UCSD-AML1 (cell line): ENCODE results near the gene MCUR1.
"Not testable (repeated sequence)": the region's sequence is repeated elsewhere in the genome, so short reads cannot be mapped to it uniquely, and the experiment has no call there.

Source experiments
- DNase-seq: peaks from one replicate; lab custom pipeline; 2025; ENCODE audit not compliant: unreplicated experiment; lab: John Stamatoyannopoulos, UW

Gene MCUR1

DNA sequence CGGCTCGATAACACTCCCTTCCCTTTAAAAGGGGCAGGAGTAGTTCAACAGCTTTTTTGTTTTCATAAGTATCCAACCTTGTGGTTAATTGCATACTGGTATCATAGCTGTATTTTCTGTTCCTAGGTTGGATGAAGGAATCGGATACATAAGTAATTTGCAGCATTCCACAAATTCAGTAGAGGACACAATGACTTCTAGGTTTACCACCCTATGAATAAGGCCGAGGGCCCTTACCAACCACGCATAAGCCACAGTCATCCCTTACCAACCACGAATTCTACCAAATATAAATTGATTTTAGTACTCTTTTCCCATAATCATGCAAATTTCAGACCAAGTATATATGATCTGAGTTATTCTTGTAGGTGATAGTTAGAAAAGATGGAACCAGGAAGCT lies 36.3 kb downstream of the MCUR1 start:
- no peak for DNase-seq

DNA sequence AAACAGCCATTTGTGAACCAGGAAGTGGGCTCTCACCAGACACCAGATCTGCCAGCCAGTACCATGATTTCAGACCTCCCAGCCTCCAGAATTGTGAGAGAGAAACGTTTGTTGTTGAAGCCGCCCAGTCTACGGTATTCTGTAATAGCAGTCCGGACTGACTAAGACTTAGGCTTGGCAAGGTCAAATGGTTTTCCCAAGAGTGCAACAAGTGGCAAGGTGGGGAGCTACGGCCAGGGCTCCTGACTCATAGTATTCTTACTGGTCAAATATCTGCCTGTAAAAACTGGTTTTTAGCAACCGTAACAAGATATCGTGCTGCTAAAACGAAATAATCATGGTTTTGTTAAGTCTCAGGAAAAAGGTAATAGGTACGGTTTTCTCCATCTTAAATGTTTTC lies 37.8 kb downstream of the MCUR1 start:
- DNase-seq: no peak

DNA sequence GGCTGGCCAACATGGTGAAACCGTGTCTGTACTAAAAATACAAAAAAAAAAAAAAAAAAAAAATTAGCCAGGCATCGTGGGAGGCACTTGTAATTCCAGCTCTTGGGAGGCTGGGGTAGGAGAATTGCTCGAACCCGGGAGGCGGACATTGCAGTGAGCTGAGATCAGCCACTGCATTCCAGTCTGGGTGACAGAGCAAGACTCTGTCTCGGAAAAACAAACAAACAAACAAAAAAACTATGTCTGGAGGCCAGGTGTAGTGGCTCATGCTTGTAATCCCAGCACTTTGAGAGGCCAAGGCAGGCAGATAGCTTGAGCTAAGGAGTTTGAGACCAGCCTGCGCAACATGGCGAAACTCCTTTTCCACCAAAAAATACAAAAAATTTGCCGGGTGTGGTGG lies 38.9 kb downstream of the MCUR1 start:
- DNase-seq: not testable (repeated sequence)

DNA sequence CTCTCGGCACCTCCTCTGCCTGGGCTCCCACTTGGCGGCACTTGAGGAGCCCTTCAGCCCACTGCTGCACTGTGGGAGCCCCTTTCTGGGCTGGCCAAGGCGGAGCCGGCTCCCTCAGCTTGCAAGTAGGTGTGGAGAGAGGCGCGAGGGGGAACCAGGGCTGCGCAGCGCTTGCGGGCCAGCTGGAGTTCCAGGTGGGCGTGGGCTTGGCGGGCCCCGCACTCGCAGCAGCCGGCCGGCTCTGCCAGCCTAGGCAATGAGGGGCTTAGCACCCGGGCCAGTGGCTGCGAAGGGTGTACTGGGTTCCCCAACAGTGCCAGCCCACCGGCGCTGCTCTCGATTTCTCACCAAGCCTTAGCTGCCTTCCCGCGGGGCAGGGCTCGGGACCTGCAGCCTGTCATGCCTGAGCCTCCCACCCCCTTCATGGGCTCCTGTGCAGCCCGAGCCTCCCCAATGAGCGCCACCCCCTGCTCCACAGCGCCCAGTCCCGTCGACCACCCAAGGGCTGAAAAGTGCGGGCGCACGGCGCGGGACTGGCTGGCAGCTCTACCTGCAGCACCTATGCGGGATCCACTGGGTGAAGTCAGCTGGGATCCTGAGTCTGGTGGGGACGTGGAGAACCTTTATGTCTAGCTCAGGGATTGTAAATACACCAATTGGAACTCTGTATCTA lies 41.9 kb downstream of the MCUR1 start:
- DNase-seq: not testable (repeated sequence)

DNA sequence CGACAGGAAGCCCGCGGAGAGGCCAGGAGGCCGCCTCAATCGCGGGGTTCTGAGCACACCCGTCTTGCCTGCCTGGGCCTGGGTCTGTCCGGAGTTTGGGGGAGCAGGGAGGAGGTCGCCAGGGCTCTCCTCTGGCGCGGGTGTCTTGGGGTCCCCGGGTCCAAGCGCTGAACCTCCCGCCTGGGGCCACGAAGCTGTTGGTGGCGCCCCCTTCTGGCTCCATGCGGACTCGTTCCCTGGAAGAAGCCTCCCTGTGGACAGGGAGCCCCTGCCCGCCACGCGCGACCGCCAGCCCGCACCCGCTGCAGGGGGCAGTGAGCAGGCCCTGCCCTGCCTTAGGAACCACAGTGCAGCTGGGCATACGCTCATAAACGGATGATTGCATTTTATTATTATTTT lies 44.7 kb downstream of the MCUR1 start:
- no peak for DNase-seq

DNA sequence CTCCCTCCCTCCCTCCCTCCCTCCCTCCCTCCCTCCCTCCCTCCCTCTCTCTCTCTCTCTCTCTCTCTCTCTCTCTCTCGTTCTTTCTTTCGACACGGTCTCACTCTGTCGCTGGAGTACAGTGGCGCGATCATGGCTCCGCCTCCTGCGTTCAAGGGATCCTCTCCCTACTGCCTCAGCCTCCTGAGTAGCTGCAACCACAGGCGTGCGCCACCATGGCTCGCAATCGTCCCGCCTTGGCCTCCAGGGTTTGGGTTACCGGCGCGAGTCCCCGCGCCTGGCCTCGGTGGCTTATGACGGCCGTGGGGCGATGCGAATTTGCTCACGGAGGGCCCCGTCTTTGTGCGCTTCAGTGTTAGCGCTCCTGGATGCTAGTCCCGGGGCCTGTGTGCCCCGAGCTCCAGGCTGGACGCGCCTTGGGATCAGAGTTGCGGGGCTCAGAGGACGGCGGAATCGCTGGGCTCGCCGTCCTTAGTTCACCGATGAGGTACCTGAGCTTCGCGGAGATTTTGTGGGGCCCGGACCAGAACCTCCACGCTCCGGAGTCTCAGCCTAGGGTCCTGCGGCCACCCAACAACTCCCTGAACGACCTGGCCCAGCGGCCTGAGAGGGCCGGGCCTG lies 45.2 kb downstream of the MCUR1 start:
- no peak for DNase-seq

DNA sequence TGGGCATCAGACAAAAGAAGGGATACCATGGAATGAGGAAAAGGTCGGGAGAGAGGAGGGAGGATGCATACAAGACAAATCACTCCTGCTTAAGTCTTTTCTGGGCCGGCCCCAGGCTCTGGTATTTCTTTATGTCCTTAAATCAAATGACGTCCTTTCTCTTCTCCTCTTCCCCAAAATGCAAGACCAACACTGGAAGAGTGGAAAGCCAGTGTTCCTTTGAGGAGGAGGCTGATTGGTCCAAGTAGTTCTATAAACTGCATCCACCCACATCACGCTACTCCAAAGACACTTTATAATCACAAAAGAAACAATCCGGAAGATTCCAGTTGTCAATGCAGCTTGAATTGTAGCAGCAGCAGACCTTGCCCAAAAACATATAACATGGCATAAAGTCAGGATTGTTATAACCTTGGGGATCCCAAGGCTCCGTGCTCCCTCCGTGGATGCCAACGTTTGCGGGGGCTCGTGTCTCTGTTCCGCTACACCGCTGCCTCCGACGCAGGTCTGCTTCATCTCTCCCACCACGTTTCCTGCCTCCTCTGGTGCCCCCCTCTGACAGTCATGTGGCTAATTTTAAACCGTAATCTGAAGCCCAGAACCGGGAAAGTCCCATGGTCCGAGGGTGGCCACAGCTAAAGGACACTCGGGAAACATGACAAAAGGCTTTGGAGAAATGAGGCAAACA lies 47.1 kb downstream of the MCUR1 start:
- DNase-seq: peak; percentile 42

DNA sequence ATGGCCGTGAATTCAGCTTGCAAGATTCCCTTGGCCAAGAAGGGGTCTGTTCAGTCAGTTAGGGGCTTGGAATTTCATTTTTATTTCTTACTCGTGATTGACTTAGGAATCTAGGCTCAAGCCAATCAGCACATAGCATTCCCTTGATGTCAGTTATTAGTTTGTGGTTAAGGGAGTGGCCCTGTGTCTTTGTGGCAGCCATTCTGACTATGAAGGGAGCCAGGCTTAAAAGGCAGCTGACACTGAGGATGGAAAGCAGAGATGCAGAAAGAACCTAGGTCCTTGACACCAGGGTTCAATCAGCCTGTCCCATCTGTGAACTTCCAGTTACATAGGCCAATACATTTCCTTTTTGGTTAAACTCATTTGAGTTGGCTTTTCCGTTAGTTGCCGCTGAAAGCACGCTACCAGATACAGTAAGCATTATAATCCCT lies 48.1 kb downstream of the MCUR1 start:
- peak; percentile 21 for DNase-seq

DNA sequence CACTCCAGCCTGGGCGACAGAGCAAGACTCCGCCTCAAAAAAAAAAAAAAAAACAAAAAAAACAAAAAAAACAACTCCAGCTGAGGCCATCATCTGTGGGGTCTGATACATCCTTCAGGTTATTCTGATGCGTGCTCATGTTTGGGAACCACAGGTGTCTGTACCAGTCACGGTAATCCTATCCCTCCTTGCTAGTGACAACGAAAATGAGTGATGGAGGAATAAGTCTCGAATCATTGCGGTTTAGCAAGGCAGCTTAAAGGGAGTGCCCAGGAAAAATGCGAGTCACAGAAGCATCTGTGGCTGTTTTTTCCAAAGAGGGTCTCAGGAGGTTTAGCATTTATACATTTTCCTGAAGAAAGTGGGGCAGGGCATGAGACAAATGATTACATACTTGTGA lies 48.8 kb downstream of the MCUR1 start:
- no peak for DNase-seq

DNA sequence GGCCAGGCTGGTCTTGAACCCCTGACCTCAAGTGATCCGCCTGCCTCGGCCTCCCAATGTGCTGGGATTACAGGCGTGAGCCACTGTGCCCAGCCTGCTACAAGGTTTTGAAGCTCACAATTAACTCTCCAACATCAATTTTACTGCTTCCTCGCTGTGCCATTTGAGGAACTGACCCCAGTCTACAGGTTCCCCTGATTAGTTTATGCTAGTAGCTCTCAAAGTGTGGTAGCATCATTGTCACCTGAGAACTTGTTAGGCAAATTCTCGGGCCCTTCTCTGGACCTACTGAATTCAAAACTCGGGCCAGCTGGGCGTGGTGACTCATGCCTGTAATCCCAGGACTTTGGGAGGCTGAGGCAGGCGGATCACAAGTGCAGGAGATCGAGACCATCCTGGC lies 49.4 kb downstream of the MCUR1 start:
- no peak for DNase-seq

DNA sequence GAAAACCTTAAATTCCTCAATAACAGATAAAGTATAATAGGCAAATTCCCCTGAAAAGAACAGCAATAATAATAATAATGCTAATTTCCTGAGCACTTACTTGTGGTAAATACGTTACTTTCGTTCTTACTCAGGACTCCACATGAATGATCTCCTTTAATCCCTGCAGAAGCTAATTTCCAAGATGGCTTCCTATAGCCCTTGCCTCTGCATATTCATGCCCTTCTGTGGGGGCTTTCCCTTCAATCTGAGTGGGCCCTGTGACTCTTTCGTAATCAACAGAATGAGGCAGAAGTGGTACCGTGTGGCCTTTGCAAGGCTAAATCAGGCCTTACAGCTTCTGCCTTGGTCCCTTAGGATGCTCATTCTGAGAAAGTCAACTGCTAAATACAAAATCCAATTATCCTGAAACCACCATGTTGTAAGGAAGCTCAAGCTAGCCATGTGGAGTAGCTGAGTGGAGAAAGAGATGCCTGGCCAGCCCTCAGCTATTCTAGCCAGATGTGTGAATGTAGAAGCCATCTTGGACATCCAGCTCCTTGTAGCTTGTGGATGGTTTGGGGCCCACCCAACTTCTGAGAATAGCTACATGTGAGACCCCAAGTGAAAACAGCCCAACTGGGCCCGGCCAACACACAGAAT lies 50.5 kb downstream of the MCUR1 start:
- no peak for DNase-seq

DNA sequence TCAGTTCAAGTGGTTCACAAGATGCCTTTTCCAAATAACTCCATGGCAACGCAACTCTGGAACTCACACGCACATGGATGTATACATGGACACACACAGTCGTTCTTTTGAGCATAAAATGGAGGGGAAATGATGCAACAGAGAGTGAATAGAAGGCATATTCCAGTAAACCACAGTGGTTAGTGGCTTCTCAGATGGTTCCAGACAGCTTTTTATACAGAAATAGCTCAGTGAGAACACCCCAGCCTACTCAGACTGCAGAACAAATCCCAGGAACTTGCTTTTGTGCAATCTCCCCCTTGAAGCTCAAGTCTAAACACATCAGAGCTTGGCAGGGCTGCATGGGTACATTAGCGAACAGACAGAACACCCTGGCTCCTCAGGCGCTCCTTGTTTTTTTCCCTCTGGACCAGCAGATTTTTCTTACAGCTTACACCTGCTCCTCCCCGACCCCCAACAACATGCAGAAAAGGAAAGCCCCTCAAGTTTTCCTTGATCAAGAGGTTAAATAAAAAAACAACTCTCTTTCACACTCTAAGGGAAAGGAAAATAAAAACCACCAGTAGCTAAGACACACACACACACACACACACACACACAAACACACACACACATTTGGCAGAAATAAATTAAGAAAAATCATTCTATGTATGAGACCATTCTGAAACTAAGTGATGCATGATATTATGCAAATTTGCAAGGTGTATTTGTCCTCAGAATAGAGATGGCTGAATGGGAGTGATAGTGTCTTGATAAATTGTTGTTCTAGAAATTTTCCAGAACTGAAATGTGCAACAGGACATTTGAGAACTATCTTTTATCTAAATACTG lies 51.5 kb downstream of the MCUR1 start:
- peak; percentile 38 for DNase-seq

DNA sequence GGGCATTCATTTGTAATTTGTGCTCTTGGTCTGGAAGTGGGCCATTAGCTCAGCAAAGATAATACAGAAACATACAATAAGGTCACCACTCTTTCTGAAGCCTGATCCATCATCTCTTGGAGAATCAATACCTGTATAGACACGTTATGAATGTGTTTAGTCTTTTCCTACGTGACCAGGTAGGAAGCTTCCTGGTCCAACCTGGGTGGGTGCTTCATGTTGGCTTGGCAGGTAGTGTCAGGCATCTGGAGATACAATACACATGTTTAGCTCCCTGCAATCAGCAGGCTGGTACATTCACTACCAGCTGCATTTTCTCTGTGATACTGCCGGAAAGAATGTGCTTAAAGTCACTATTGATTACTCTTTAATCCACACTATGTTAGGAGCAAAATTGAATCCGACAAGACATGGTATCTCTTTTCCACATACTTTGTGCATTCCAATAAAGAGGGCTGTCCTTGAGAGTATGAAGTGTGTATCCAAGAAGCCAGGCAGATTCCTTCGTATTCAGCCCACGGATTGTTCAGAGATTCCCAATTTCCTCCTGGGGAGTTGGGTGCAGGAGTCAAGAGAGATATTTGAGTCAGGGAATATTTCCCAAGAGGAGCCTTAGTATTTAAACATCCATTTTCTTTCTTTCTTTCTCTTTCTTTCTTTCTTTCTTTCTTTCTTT lies 52.9 kb downstream of the MCUR1 start:
- DNase-seq: no peak

DNA sequence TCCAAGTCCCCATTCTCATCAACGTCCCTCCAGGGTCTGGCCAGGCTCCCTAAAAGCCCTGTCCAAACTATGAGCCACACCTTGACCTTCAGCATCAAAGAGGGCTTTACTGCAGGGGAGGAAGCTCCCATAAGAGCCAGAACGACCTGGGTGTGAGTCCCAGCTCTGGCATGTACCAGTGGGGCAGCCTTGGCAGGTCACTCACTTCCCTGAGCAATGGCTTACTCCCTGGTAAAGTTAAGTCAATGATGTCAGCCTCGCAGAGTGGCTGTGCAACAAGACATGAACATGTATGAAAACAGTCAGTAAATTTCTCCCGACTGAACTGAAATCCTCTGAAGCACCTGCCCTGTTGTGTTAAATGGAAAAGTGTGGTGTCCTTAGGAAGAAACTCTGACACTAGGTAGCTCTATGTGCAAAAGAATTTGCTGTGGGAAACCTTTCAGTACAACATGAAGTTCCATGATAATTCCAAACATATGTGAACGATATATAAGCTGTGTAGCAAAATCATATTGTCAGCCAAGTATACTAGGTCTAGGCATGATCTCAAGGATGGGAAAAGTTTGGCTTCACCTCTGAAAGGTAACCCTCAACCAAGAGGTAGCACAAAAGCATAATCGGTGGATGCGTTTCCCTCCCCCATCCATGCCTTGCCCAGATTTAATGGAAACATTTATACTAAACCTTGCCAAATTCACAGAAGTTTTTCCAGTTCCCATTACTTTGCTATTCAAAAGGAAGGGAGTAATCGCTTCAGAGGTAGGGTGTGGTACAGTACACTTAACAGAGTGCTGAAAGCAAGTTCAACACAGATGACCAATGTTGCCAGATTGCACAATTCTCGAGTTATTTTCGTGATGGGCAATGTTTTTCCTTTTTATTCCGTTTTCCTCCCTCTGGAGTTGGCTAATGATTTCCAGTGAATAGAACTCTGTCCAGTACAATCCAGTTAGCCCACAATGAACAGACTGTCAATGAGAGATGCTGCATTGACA lies 53.8 kb downstream of the MCUR1 start:
- DNase-seq: no peak

DNA sequence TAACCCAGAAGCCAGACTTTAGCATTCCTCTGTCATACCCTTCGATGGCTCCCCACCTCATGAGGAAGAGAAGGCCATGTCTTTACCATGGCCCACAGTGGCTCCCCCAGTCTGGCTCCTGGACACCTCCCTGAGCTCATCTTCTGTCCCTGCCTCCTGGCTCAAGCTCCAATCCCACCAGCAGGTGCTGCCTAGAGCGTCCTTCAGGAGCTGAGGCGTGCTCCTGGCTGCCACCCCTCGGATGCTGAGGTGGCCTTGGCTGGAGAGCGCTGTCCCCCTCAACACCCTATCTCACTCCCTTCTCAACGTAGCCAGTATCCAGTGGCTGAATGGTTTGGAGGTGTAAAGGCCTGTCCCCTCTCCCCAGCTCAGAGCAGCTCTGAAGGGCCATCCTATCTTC lies 55.3 kb downstream of the MCUR1 start:
- DNase-seq: no peak

DNA sequence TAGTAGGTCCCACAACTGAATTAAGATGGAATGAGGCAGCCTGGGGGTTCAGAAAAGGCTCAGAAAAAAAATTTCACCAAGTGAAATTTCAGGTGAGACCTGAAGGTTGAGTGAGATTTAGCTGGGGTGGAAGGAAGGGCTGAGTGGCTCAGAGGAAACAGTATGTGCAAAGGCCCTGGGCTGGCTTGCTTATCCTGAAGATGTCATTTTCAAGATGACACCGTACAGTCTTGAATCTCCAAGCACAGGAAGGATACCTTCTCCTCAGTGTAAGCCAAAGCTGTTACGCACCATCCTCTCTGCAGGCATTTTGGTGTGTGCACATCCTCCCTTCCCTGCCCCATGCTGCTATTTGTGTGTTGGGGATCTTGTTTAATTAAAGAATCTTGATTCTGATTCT lies 59.7 kb downstream of the MCUR1 start:
- no peak for DNase-seq

DNA sequence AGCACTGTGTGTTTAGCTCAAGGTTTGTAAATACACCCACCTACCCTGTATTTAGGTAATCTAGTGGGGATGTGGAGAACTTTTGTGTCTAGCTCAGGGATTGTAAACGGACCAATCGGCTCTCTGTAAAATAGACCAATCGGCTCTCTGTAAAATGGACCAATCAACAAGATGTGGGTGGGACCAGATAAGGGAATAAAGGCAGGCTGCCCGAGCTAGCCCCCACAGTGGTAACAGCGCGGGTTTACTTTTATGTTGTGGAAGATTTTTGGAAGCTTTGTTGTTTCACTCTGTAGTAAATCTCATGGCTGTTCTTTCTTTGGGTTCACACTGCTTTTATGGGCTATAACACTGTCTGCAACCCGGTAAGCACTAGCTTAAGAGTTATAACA lies 70.6 kb downstream of the MCUR1 start:
- no peak for DNase-seq

DNA sequence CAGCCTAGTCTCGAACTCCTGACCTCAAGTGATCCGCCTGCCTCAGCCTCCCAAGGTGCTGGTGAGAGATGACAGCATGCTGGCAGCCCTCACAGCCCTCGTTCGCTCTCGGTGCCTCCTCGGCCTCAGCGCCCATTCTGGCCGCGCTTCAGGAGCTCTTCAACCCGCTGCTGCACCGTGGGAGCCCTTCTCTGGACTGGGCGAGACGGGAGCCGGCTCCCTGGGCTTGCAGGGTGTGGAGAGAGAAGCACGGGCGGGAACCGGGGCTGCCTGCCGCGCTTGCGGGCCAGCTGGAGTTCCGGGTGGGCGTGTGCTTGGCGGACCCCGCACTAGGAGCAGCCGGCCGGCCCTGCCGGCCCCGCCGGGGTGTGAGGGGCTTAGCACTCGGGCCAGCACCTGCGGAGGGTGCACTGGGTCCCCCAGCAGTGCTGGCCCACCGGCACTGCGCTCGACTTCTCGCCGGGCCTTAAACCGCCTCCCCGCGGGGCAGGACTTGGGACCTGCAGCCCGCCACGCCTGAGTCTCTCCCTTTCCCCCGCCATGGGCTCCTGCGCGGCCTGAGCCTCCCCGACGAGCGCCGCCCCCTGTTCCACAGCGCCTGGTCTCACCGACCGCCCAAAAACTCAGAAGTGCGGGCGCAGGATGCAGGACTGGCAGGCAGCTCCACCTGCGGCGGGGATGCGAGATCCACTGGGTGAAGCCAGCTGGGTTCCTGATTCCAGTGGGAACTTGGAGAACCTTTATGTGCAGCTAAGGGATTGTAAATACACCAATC lies 71.2 kb downstream of the MCUR1 start:
- no peak for DNase-seq

DNA sequence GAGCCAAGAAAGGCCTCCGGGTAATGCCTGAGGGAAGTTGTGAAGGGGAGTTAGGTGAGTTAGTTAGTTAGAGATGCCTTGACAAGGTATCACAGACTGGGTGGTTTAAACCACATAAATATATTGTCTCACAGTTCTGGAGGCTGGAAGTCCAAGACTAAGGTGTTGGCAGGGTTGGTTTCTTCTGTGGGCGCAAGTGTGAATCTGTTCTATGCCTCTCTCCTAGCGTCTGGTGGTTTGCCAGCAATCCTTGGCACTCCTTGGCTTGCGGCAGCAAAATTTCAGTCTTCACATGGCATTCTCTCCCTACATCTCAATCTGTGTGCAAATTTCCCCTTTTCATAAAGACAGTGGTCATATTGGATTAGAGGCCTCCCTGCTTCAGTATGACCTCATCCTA lies 73.0 kb downstream of the MCUR1 start:
- DNase-seq: no peak
